Astrocyte (in vitro differentiated cells and primary cell): Measurements from ENCODE around the gene ZNF701.

Experiments
- CTCF ChIP-seq: IDR thresholded peaks from 2 replicates; pipeline ENCODE4 v1.5.1; 2011; ENCODE audit warnings: low read depth, mild to moderate bottlenecking, inconsistent platforms, low read length, moderate library complexity; ENCODE audit not compliant: insufficient read depth
- EZH2 ChIP-seq: IDR thresholded peaks from 2 replicates; pipeline ENCODE4 v1.6.1; 2012; ENCODE audit warnings: mild to moderate bottlenecking, low read length, inconsistent platforms; ENCODE audit not compliant: insufficient read depth

GRCh38 chr19:52622261-52622660 lies 52.2 kb downstream of the ZNF701 start:
- TF ChIP-seq CTCF = no peak
- TF ChIP-seq EZH2 = no peak
